CD4-positive, alpha-beta T cell treated with Interferon alpha-2 for 1 hour (primary cell): ENCODE data around the gene CADM2.

Experiments
- DNase-seq, 2 donors: peaks; one replicate each; pipeline ENCODE4 v3.0.0-alpha.2; 2020 to 2022

CADM2 gene

DNA sequence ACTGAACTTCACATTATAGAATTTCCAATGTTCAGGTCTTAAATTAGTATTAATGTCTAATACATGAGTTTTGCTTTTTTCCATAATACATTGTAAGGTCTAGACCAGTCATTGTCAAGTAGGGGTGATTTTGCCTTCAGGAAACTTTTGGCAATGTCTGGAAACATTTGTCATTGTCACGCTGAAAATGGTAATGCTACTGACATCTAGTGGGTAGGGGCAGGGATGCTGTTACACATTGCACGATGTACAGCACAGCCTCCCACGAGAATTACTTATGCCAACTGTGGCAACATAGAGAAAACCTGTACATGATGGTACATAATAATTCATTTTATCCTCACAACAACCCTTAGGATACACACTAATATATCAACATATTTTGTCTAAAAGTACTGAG lies 384.1 kb downstream of the CADM2 start:
- no peak for DNase-seq

DNA sequence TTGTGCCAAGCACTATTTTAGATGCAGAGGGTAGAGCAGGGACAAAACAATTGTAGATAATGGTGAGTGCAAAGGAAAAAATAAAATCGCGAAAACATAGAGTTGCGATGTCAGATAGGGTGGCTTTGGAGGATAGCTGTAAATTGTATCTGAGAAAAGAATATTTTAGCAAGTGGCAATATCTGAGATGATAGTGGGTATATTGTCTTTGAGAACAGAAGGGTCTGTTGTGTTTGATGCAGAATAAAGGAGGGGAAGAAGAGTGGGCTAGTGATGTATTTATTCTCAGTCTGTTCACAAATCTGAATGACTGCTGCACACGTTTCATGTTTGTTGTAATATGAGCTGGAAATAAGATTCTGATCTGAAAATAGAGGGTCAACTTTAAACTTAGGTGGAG lies 396.8 kb downstream of the CADM2 start:
- DNase-seq: no peak

DNA sequence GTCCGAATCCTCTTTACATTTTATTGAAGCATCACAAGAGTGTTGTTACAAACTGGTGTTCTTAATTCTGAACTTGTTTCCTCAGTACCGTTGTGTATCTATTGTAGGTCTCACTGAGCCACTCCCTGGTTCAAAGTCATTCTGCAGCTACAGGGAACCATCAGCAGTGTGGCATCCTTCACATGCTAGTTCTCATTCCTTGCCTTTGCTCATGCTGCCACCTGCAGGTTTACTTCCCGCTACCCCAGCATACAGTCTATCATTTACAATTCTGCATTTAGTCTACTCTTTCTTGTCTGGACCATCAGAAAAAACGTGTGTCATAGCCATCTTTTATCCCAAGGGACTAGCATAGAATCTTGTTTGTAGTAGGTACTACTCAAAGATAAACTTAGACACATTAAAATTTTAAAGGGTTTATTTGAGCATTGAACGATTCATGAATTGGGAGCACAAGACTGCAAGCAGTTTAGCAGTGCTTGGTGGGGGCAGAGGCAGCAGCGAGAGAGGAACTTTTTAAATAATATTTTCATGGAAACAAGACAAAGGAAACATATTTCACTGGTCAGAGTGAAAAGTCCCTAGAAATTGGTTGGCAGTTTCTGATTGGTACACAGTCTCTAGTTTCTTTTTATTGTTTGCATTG lies 402.1 kb downstream of the CADM2 start:
- no peak for DNase-seq

DNA sequence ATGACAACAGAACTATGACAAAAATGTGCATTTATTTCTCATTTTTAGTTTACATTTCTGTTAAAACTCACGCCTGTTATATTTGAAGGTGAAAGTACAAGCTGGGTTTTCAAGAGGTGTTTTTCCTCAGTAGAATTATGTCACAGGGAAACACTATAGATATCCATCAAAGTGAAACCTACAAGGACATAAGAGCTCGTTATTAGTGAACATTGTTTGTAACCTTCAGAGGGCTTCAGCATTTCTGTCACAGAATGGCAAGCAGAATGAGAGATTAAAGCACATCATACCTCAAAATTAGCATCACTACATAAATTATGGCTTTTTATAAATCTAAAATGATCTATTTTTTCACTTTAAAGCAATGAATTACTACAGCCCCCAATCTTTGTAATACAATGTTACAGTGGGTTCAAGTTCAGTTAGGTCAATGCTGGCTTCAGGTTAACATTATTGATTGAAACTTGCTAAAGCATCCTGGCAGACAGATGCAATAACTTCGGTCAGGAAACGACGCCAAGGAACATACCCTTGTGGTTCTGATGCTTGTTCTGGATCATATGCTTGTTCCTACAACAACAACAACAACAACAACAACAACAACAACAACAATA lies 405.6 kb downstream of the CADM2 start:
- DNase-seq: no peak

DNA sequence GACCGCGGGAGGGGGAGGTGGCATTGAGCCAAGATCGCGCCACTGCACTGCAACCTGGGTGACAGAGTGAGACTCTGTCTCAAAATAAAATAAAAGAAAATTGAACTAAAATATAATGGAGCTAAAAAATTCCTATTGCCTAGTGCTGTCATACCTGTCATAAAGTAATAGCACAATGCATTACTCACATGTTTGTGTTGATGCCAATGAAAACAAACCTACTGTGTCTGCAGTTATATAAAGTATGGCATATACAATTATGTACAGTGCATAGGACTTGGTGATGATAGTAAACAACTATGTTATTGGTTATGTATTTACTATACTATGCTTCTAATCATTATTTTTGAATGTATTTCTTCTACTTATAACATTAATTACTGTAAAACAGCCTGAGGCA lies 411.6 kb downstream of the CADM2 start:
- no peak for DNase-seq

DNA sequence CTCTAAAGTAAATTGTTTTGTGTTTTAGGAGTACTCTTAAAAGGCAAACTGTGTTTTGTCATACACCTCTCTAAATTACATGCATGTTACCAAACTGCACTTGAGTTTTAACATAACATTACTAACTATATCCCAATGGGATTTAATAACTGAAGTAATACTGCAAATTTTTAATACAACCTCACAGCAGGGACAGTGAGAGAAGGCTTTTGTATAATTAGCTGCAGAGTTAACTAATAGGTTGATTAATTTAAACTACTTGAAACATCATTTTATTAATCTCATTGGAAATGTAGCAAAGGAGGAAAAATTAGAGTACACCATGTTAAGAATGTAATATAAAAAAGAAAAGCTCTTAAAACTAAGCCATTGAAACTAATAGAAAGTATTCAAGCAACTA lies 417.3 kb downstream of the CADM2 start:
- DNase-seq: no peak

DNA sequence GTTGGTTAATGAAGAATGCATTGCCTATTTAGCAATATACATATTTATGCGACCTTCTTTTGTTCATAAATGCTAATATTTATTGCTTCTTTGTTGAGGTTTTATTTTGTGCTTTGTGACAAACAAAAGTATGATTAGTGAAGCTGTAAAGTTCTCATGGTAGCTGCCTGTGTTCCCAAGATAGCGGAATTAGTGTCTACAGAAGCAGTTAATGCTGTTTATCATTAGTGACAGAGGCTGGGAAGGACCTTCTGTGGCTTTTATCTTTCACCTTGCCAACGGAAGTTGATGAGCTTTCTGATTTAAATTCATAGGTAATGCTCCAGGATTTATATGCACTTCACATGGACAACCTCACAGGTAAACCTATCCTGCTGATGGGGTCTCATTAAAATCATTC lies 418.3 kb downstream of the CADM2 start:
- DNase-seq: no peak

DNA sequence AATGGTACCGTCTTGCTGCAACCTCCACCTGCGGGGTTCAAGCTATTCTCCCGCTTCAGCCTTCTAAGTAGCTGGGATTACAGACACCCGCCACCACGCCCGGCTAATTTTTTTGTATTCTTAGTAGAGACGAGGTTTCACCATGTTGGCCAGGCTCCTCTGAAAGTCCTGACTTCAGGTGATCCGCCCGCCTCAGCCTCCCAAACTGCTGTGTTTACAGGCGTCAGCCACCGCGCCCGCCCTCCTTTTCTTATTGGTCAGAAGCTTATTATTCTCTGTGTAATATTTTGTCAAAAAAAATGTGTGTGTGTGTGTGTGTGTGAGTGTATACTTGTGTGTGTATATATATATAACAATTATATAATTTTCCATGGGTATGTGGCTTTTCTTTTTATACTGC lies 425.6 kb downstream of the CADM2 start:
- DNase-seq: no peak

DNA sequence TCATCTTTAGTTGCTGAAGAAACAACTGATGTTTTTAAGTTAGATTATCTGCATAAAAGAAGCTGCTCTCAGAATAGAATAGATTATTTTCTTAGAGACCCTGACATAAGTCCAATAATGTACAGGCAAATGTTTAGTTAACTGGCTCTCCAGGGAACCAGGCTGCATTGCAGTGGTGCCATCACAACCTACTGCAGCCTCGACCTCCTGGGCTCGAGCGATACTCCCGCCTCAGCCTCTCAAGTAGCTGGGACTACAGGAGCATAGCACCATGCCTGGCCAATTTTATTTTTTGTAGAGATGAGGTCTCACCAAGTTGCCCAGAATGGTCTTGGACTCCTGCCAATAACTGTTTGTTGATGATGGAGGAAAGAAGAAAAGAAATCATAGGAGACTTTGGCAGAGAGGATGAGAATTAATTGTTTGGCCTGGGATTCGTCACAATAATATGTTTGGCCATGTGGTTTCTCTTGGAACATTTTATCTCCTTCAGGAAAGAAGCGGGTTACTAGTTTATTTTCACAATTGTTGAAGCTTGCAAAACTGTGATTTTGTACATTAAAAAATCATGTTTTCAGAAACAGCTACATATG lies 429.2 kb downstream of the CADM2 start:
- no peak for DNase-seq

DNA sequence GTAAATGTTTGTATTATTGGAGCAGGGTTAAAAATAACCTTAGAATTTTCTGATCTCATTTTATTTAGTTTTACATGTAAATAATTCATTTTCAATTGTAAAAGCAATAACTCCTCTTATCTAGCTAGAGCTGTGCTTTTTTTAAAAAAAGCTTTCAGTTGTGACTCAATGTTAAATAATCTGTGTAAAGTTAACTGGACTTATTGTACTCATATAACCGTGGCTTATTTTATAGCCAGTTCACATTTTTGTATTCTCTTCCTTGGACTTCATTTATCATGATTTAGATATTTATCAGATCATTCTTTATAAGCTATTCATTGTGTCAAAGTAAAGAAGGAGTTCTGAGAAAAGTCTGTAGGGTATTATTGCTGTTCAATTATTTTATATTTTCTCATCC lies 435.6 kb downstream of the CADM2 start:
- no peak for DNase-seq

DNA sequence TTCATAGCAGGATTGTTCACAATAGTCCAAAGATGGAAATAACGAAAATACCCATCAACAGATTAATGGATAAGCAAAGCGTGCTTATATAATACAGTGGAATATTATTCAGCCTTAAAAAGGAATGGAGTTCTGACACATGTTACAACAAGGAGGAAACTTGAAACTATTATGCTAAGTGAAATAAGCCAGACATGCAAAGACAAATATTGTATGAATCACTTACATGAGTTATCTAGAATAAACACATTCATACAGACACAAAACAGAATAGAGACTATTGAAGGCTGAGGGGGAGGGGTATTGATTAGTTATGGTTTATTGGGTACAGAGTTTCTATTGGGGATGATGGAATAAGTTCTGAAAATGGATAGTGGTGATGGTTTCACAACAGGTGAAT lies 438.6 kb downstream of the CADM2 start:
- DNase-seq: no peak

DNA sequence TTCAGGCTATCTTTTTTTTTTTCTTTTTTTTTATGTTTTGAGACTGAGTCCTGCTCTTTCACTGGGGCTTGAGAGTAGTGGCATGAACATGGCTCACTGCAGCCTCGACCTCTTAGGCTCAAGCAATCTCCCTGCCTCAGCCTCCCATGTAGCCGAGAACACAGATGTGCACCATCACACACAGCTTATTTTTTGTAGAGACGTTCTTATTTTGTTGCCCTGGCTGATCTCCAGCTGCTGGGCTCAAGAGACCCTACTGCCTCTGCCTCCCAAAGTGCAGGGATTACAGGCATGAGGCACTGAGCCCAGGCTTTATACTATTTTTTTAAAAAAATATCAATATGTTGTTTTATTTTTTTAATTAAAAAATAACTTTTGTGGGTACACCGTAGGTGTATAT lies 467.3 kb downstream of the CADM2 start:
- no peak for DNase-seq

DNA sequence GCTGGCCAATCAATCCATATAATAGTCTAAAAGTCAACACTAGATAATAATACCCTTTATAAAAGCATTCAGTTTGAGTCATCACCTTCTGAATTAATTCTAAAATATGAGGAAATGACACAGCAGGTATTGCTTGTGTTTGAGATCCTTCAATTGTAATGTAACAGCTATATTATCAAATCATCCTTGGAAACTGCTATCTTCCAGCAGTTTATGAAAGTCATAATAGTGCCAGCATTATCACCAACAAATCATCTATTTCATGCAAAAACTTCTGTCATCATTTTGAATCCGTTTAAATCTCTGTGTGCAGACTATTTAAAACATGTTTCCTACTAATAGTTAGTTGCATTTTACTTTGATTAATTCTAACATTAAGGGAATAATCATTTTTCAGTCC lies 468.7 kb downstream of the CADM2 start:
- no peak for DNase-seq

DNA sequence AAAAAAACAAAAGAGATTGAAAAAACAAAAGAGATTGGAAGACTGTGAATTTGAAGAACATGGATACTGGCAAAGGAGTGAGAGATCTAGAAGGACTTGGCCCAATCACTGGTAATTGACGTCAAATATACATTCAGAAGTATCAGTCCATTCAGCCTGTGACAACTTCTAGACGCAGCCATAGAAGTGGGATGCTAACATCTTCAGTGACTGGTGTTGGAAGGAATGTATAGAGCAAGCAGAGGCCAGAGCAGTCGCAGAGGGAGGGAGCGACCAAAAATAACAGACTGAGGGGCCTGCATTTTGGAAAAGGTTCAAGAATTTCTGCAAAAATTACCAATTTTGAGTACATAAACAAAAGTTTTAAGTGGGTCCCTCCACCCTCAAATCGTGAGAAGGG lies 473.3 kb downstream of the CADM2 start:
- DNase-seq: no peak

DNA sequence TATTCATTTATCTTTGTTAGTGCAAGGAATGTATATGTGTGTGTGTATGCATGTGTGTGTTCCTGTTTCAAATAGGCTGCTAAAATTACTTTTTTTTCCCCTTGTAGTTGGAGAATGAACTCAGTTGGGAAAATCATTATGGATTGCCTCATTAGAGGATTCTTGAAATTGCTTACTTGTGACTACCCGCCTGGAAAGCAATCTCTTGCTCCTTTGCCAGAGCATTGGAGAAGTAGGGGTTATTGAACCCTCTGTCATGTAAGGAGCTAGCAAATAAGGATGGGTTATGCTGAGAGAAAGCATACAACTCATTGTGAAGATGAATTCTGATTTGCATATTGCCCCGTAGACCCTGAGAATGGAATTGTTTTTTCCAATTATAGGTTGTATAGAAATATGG lies 474.5 kb downstream of the CADM2 start:
- DNase-seq: no peak

DNA sequence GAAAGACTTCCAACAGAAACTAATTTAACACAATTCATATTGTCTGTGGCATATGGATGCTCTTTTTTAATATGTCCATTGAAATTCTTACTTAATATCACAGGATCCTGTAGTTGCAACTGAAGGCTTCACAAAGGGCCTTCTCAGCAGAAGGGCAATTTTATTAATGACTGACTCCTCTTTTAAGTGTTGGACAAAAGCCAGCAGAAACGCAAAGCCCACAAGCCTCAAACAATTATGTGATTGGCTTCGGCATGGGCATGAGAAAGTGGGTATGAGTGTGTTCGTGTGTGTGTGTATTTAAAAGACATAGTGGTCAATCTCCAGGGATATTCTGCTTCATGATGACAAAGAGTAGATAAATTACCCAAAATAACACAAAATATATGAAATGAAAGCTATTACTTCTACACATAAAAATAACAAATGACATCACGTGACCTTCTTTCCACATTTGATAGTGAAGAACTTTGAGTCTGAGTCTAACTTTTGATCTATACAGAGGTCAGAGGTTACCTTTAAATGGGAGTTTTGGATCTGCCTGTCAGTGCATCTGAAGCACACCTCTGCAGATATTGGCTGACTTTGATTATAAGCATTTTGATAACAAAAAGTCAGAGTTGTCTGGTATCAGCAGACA lies 496.9 kb downstream of the CADM2 start:
- DNase-seq: no peak

DNA sequence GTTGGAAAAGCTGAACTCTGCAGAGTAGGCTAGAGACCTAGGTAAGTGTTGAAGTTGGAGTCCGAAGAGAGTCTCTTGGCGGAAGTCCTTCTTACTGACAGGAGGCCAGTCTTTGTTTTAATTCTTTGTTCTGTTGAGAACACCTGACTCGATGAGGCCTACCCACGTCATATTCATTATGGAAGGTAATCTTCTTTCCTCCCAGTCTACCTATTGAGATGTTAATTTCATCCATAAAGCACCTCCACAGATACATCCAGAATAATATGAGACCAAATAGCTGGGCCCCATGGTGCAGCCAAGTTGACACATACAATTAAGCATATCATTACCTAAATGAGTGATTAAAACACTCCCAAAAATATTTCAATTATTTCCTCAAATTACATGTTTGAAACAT lies 515.5 kb downstream of the CADM2 start:
- no peak for DNase-seq

DNA sequence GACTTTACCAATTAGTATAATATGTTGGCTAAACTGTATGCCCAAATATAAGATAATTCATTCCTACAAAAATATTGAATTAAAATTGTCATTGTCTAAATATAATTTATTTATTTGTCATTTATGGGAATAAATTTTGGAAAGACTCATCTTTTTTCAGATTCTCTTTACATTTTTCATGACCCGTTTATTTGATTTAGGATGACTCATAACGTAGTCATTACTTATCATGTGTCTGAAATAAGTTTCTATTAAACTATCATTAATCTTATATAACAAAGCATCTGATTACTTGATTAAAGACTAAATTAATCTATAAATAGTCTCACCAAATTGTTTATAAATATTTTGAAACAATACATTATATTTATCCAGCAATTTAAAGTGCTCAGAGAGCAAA lies 516.6 kb downstream of the CADM2 start:
- DNase-seq: no peak

DNA sequence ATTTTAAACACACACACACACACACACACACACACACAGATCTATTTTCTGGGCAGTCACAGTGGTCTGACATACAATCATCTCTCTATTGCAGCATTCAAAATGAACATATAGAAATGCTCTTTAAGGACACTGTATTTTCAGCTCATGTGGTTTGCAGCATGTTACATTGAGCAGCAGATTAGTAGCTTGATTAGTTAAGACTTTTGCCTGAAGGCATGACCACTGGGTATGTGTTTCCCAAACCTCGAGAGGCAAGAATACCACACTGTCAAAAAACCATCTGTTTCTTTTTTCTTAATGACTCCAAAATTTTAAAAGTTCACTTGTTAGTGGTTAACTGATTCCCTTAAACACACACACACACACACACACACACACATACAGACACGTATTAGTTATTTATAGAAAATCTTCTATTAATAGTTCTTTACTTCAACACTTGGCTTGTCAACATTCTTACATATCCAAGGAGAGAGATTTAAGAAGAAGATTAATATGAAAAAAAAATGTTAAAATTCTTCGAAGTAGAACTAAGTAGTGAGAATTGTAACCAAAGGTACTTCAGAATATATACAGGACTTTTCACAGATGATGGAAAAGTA lies 518.2 kb downstream of the CADM2 start:
- DNase-seq: no peak

DNA sequence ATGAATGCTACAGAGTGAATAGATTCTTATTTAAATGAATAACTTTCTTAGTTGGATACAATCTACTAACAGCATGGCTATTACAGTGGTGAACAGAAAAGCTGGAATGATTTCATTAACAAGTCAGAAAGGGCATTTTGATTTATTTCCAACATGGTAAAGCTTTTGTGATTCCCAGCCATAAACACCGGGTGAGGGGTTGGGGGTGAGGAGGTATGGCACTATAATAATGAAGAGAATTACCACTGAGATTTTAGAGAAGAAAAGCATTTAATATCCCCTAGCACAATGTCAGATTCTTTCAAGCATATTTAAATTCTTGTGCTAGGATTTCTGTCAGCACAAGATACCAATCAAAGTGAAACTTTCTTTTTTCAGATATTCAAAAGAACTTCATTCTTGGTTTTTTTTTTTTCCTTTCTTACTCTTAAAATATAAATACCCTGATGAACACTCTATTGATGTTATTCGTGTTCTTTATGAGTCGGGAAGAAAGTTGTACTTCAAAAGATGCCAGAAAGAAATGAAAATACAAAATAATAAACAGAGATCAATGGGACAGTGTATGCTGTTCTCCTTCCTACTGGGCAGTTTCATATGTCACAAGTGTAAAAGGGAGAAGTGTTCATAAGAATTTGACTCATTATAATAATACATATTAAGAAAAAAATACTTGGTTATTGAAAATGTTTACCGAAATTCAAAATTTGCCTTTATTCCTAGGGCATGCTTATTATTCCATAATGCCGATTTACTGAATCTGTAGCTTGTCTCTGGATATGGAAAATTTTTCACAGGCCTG lies 522.8 kb downstream of the CADM2 start:
- DNase-seq: no peak

DNA sequence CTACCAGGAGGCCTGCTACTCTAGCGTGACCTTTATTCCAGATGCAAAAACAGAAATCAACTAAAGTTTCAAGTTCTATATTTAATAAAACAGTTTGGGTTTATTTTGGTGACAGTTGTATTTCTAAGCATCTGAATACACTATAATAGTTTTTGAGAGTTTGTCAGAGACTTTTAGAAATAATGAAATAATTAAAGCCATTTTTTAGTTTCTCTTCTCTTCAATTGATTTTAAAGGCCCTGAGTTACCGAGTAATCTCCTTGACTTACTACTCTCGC lies 523.4 kb downstream of the CADM2 start:
- DNase-seq: no peak

DNA sequence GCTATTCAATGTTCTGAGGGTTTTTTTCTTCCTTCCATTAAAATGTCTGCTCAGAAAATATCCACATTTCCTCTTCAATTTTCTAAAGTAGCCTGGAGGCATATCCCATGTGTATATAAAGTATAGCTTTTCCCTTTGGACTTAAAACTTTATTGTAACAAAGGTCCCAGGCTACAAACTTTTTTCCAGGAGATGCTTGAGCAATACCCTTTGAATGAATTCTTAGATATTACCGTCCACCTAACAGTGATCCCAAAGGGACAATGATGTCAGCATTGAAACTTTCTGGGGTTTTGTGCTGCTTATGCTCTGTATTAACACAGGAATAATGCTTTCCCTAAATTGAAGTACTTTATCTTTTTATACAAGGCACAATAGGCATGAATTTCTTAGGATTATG lies 525.2 kb downstream of the CADM2 start:
- DNase-seq: no peak

DNA sequence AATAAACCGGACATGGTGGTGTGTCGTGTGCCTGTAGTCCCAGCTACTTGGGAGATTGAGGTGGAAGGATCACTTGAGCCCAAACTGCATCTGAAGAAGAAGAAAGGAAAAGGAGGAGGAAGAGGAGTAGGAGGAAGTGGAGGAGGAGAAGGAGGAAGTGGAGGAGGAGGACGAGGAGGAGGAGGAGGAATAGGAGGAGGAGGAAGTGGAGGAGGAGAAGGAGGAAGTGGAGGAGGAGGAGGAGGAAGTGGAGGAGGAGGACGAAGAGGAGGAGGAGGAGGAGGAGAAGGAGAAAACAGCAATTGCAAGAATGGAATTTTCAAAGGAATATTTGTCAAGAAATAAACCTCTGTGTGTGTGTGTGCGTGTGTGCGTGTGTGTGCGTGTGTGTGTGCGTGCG lies 528.6 kb downstream of the CADM2 start:
- DNase-seq: no peak
